MM.1S (cell line): ENCODE results near the gene FIG4.

Experiments used
- DNase-seq: peaks from one replicate; pipeline ENCODE4 v3.0.0-alpha.2; 2015
- H2AFZ ChIP-seq: fragments of 300-600 bp; sonication (generic); 2 replicates; pipeline ENCODE4 v1.6.0; 2016; ENCODE audit warnings: antibody characterized with exemption, low read length
- H3F3A ChIP-seq: fragments of 300-600 bp; sonication (generic); 2 replicates; pipeline ENCODE4 v1.6.1; 2016; ENCODE audit warnings: mild to moderate bottlenecking, antibody characterized with exemption, low read length, moderate library complexity, mixed read lengths; ENCODE audit not compliant: insufficient read depth
- H3K27ac ChIP-seq: fragments of 300-600 bp; sonication (generic); 2 replicates; pipeline ENCODE4 v1.5.1; 2016; ENCODE audit warnings: mild to moderate bottlenecking, low read length
- H3K27me3 ChIP-seq: fragments of 300-600 bp; sonication (generic); replicated peaks from 2 replicates; pipeline ENCODE4 v1.6.0; 2016; ENCODE audit warnings: low read length; ENCODE audit not compliant: insufficient read depth
- H3K36me3 ChIP-seq: fragments of 300-600 bp; sonication (generic); replicated peaks from 2 replicates; pipeline ENCODE4 v1.6.1; 2016; ENCODE audit warnings: mild to moderate bottlenecking, low read length, mixed read lengths; ENCODE audit not compliant: insufficient read depth
- H3K4me1 ChIP-seq: fragments of 300-600 bp; sonication (generic); 2 replicates; pipeline ENCODE4 v1.6.1; 2016; ENCODE audit warnings: low read length, mixed read lengths
- H3K4me2 ChIP-seq: fragments of 300-600 bp; sonication (generic); 2 replicates; pipeline ENCODE4 v1.6.0; 2016; ENCODE audit warnings: low read depth, low read length
- H3K4me3 ChIP-seq: fragments of 300-600 bp; sonication (generic); 2 replicates; pipeline ENCODE4 v1.5.1; 2016; ENCODE audit warnings: low read length, mixed read lengths
- H3K79me2 ChIP-seq: fragments of 300-600 bp; sonication (generic); 2 replicates; pipeline ENCODE4 v1.6.1; 2016; ENCODE audit warnings: mixed run types, low read length, mixed read lengths
- H3K9ac ChIP-seq: fragments of 300-600 bp; sonication (generic); 2 replicates; pipeline ENCODE4 v1.6.1; 2016; ENCODE audit warnings: low read length, mixed read lengths
- H3K9me2 ChIP-seq: fragments of 300-600 bp; sonication (generic); replicated peaks from 2 replicates; pipeline ENCODE4 v1.6.1; 2016; ENCODE audit warnings: mild to moderate bottlenecking, low read length, mixed read lengths; ENCODE audit not compliant: insufficient read depth
- H3K9me3 ChIP-seq: fragments of 300-600 bp; sonication (generic); replicated peaks from 2 replicates; pipeline ENCODE4 v1.6.1; 2016; ENCODE audit warnings: mild to moderate bottlenecking, low read length, mixed read lengths; ENCODE audit not compliant: insufficient read depth
- H4K20me1 ChIP-seq: fragments of 300-600 bp; sonication (generic); 2 replicates; pipeline ENCODE4 v1.6.1; 2016; ENCODE audit warnings: mild to moderate bottlenecking, low read length, moderate library complexity, mixed read lengths; ENCODE audit not compliant: insufficient read depth
- CTCF ChIP-seq: fragments of 300-600 bp; sonication (generic); IDR thresholded peaks from 2 replicates; pipeline ENCODE4 v1.5.1; 2016; ENCODE audit warnings: antibody characterized with exemption, low read length, mixed read lengths
- EZH2 ChIP-seq: fragments of 300-600 bp; sonication (generic); optimal IDR thresholded peaks from 2 replicates; pipeline ENCODE3; 2017; ENCODE audit warnings: low read depth, mild to moderate bottlenecking, antibody characterized with exemption, low read length, mixed read lengths
- EZH2phosphoT487 ChIP-seq: fragments of 300-600 bp; sonication (generic); IDR thresholded peaks from 2 replicates; pipeline ENCODE4 v1.6.1; 2018; ENCODE audit warnings: antibody characterized with exemption, low read length

Gene FIG4

GRCh38 chr6:109772883-109773431 is 81.9 kb downstream of the FIG4 start:
- no peaks in the 10 kb centered on the region for H3F3A ChIP-seq
- H3K79me2 ChIP-seq: no peaks in the 10 kb centered on the region
- no peak for DNase-seq
- TF ChIP-seq CTCF (no peak), EZH2 (no peak), EZH2phosphoT487 (no peak)
- H2AFZ ChIP-seq: no peak overlapping the region
- no peak overlapping the region for H3K27ac ChIP-seq
- no peak overlapping the region for H3K9ac ChIP-seq
- no peak overlapping the region for H3K4me2 ChIP-seq
- H3K27me3 ChIP-seq: no peaks in the 10 kb centered on the region
- no peaks in the 10 kb centered on the region for H3K4me1 ChIP-seq
- H4K20me1 ChIP-seq: no peaks in the 10 kb centered on the region
- no peaks in the 10 kb centered on the region for H3K9me3 ChIP-seq
- no peaks in the 10 kb centered on the region for H3K9me2 ChIP-seq
- H3K36me3 ChIP-seq: no peaks in the 10 kb centered on the region
- H3K4me3 ChIP-seq: no peak overlapping the region

GRCh38 chr6:109781001-109781400 is 89.9 kb downstream of the FIG4 start:
- no peak overlapping the region for H3K4me2 ChIP-seq
- no peak overlapping the region for H3K27ac ChIP-seq
- no peak for DNase-seq
- no peak overlapping the region for H2AFZ ChIP-seq
- TF ChIP-seq EZH2: no peak
- no peak overlapping the region for H3K9ac ChIP-seq
- no peaks in the 10 kb centered on the region for H3K36me3 ChIP-seq
- no peaks in the 10 kb centered on the region for H4K20me1 ChIP-seq
- H3K4me1 ChIP-seq: no peaks in the 10 kb centered on the region
- H3K9me3 ChIP-seq: no peaks in the 10 kb centered on the region
- H3K79me2 ChIP-seq: no peaks in the 10 kb centered on the region
- H3K4me3 ChIP-seq: no peak overlapping the region
- no peaks in the 10 kb centered on the region for H3F3A ChIP-seq
- H3K27me3 ChIP-seq: no peaks in the 10 kb centered on the region
- H3K9me2 ChIP-seq: no peaks in the 10 kb centered on the region

- H3K4me3 ChIP-seq: no peak overlapping the region
- H3K4me1 ChIP-seq: no peaks in the 10 kb centered on the region
- H3K79me2 ChIP-seq: no peaks in the 10 kb centered on the region
- no peak overlapping the region for H3K27ac ChIP-seq
- H3K9me3 ChIP-seq: no peaks in the 10 kb centered on the region
- no peak overlapping the region for H3K4me2 ChIP-seq
- H3F3A ChIP-seq: no peaks in the 10 kb centered on the region
- TF ChIP-seq CTCF (no peak), EZH2phosphoT487 (no peak), EZH2 (no peak)
- H3K27me3 ChIP-seq: no peaks in the 10 kb centered on the region
- no peak for DNase-seq
- H3K9ac ChIP-seq: no peak overlapping the region
- no peaks in the 10 kb centered on the region for H4K20me1 ChIP-seq
- H3K9me2 ChIP-seq: no peaks in the 10 kb centered on the region
- H2AFZ ChIP-seq: no peak overlapping the region
- no peaks in the 10 kb centered on the region for H3K36me3 ChIP-seq
These were observed 91.4 kb downstream of the FIG4 start for GRCh38 chr6:109782491-109782999.

GRCh38 chr6:109783250-109783986 is 92.3 kb downstream of the FIG4 start:
- H3K79me2 ChIP-seq: no peaks in the 10 kb centered on the region
- no peak overlapping the region for H2AFZ ChIP-seq
- no peak overlapping the region for H3K4me3 ChIP-seq
- no peaks in the 10 kb centered on the region for H3K9me3 ChIP-seq
- H3K9me2 ChIP-seq: no peaks in the 10 kb centered on the region
- no peak overlapping the region for H3K27ac ChIP-seq
- no peak overlapping the region for H3K9ac ChIP-seq
- H3K27me3 ChIP-seq: no peaks in the 10 kb centered on the region
- no peaks in the 10 kb centered on the region for H3F3A ChIP-seq
- H3K4me2 ChIP-seq: no peak overlapping the region
- no peaks in the 10 kb centered on the region for H3K4me1 ChIP-seq
- no peak for TF ChIP-seq EZH2
- no peak for TF ChIP-seq EZH2phosphoT487
- TF ChIP-seq CTCF: peak; percentile 11
- no peaks in the 10 kb centered on the region for H3K36me3 ChIP-seq
- DNase-seq: no peak
- no peaks in the 10 kb centered on the region for H4K20me1 ChIP-seq
